H1 (cell line): ENCODE results near the gene ZNF81. TPM values are rescaled to one million over a fixed set of nuclear protein-coding genes. Genes with fewer than 3 reads are reported as not detected.

ENCODE experiments used
- CTCF ChIA-PET: fragments of 300-600 bp; sonication (Branson Sonifier 250); formaldehyde crosslinking; loops from one replicate; lab custom pipeline; 2021; ENCODE audit not compliant: partially characterized antibody; lab: Charles Lee
- POLR2A ChIA-PET: fragments of 300-600 bp; sonication (Branson Sonifier 250); formaldehyde crosslinking; loops from one replicate; lab custom pipeline; 2021; ENCODE audit warnings: inconsistent platforms; ENCODE audit not compliant: partially characterized antibody; lab: Charles Lee
- DNase-seq, 2 experiments: peaks; one replicate each; pipeline versions ENCODE4 v3.0.0 to v3.0.0-alpha.2; 2010 to 2022; ENCODE audit warnings: low spot score in 2 of 2, low read depth in 1 of 2, mixed read lengths in 1 of 2
- FAIRE-seq: peaks from 2 replicates; lab custom pipeline; 2011; peaks lifted over from hg19 to GRCh38; lab: Jason Lieb, UNC
- H2AFZ ChIP-seq: 2 replicates; pipeline ENCODE4 v1.8.1; 2012; ENCODE audit warnings: low read length, inconsistent platforms
- H2AK5ac ChIP-seq: 2 replicates; pipeline ENCODE4 v1.6.1; 2013; ENCODE audit warnings: low read depth, low read length
- H2BK120ac ChIP-seq: replicated peaks from 2 replicates; pipeline ENCODE3; 2013; ENCODE audit warnings: low read depth, low read length, inconsistent platforms
- H2BK12ac ChIP-seq: 2 replicates; pipeline ENCODE4 v1.6.1; 2013; ENCODE audit warnings: low read depth, low read length
- H2BK15ac ChIP-seq: 2 replicates; pipeline ENCODE4 v1.6.1; 2013; ENCODE audit warnings: low read length
- H2BK20ac ChIP-seq: 2 replicates; pipeline ENCODE4 v1.6.1; 2013; ENCODE audit warnings: low read length
- H2BK5ac ChIP-seq: 2 replicates; pipeline ENCODE4 v1.6.1; 2013; ENCODE audit warnings: low read depth, low read length
- H3K14ac ChIP-seq: 2 replicates; pipeline ENCODE4 v1.6.1; 2013; ENCODE audit warnings: inconsistent platforms; ENCODE audit not compliant: insufficient read length
- H3K18ac ChIP-seq: 2 replicates; pipeline ENCODE4 v1.6.1; 2013; ENCODE audit warnings: low read length; ENCODE audit errors: extremely low read depth
- H3K23ac ChIP-seq: 2 replicates; pipeline ENCODE4 v1.6.1; 2013; ENCODE audit warnings: inconsistent platforms; ENCODE audit not compliant: insufficient read length
- H3K23me2 ChIP-seq: 2 replicates; pipeline ENCODE4 v1.6.1; 2013; ENCODE audit warnings: low read depth, low read length
- H3K27ac ChIP-seq: 2 replicates; pipeline ENCODE4 v1.6.1; 2011; ENCODE audit warnings: low read depth, low read length, inconsistent platforms
- H3K27me3 ChIP-seq, 4 experiments: replicated peaks in 1 of 4; 1 replicate in 1 of 4; 2 replicates in 3 of 4; pipeline versions ENCODE4 v1.6.1 to v1.8.1; 2011 to 2013; ENCODE audit warnings: low read length in 3 of 4, mild to moderate bottlenecking in 3 of 4, inconsistent platforms in 2 of 4, mixed read lengths in 2 of 4, moderate library complexity in 1 of 4; ENCODE audit not compliant: control insufficient read depth in 3 of 4, insufficient read depth in 3 of 4; ENCODE audit errors: extremely low read depth in 1 of 4
- H3K36me3 ChIP-seq, 4 experiments: 2 replicates each; pipeline versions ENCODE4 v1.6.1 to v1.8.1; 2011 to 2013; ENCODE audit warnings: mild to moderate bottlenecking in 4 of 4, low read length in 3 of 4, moderate library complexity in 2 of 4, control low read depth in 1 of 4, inconsistent platforms in 1 of 4; ENCODE audit not compliant: insufficient read depth in 4 of 4, control insufficient read depth in 2 of 4
- H3K4ac ChIP-seq: replicated peaks from 2 replicates; pipeline ENCODE3; 2013; ENCODE audit warnings: low read length, low read depth, mixed read lengths, inconsistent platforms; ENCODE audit not compliant: insufficient read length
- H3K4me1 ChIP-seq, 4 experiments: replicated peaks in 1 of 4; 1 replicate in 1 of 4; 2 replicates in 3 of 4; pipeline versions ENCODE4 v1.6.1 to v1.8.1; 2011 to 2013; ENCODE audit warnings: low read length in 3 of 4, inconsistent platforms in 2 of 4, mixed read lengths in 1 of 4; ENCODE audit not compliant: insufficient read depth in 4 of 4, control insufficient read depth in 3 of 4
- H3K4me2 ChIP-seq, 2 experiments: 2 replicates each; pipeline versions ENCODE4 v1.6.1 to v1.8.1; 2011 to 2013; ENCODE audit warnings: low read depth in 2 of 2, low read length in 2 of 2, control low read depth in 1 of 2, inconsistent platforms in 1 of 2, mild to moderate bottlenecking in 1 of 2; ENCODE audit not compliant: insufficient read depth in 1 of 2
- H3K4me3 ChIP-seq, 4 experiments: fragments of 200-600, 300-600 bp in 1 of 4; sonication (generic), shearing (Covaris generic), sonication (Bioruptor Twin) in 1 of 4; 2 replicates each; pipeline versions ENCODE4 v1.5.1 to v1.8.1; 2011 to 2016; ENCODE audit warnings: low read length in 4 of 4, low read depth in 3 of 4, control low read depth in 2 of 4, inconsistent platforms in 2 of 4, mild to moderate bottlenecking in 2 of 4, mixed read lengths in 1 of 4, moderate library complexity in 1 of 4; ENCODE audit not compliant: insufficient read depth in 2 of 4; ENCODE audit errors: extremely low read depth in 1 of 4
- H3K56ac ChIP-seq: replicated peaks from 2 replicates; pipeline ENCODE3; 2013; ENCODE audit warnings: low read depth, mild to moderate bottlenecking, mixed read lengths, low read length, inconsistent platforms; ENCODE audit not compliant: insufficient read length
- H3K79me1 ChIP-seq: 2 replicates; pipeline ENCODE4 v1.6.1; 2013; ENCODE audit warnings: low read depth, low read length, control low read depth
- H3K79me2 ChIP-seq, 2 experiments: 2 replicates each; pipeline versions ENCODE4 v1.6.1 to v1.8.1; 2012 to 2013; ENCODE audit warnings: low read length in 2 of 2, mild to moderate bottlenecking in 2 of 2, inconsistent platforms in 1 of 2; ENCODE audit not compliant: insufficient read depth in 2 of 2, control insufficient read depth in 1 of 2
- H3K9ac ChIP-seq, 4 experiments: replicated peaks in 1 of 4; 1 replicate in 1 of 4; 2 replicates in 3 of 4; pipeline versions ENCODE4 v1.6.1 to v1.8.1; 2011 to 2013; ENCODE audit warnings: low read depth in 3 of 4, low read length in 3 of 4, control low read depth in 2 of 4, mild to moderate bottlenecking in 2 of 4, moderate library complexity in 2 of 4, inconsistent platforms in 1 of 4; ENCODE audit errors: extremely low read depth in 1 of 4
- H3K9me3 ChIP-seq, 2 experiments: 2 replicates each; pipeline versions ENCODE4 v1.6.1 to v1.8.1; 2012 to 2013; ENCODE audit warnings: mild to moderate bottlenecking in 2 of 2, moderate library complexity in 2 of 2, control low read depth in 1 of 2, inconsistent platforms in 1 of 2, low read depth in 1 of 2, low read length in 1 of 2, mixed read lengths in 1 of 2; ENCODE audit not compliant: insufficient read depth in 2 of 2
- H4K20me1 ChIP-seq, 2 experiments: replicated peaks in 1 of 2; 2 replicates each; pipeline versions ENCODE3 to v1.8.1; 2011 to 2013; ENCODE audit warnings: inconsistent platforms in 2 of 2, low read length in 2 of 2, mild to moderate bottlenecking in 1 of 2; ENCODE audit not compliant: insufficient read depth in 2 of 2, control insufficient read depth in 1 of 2
- H4K5ac ChIP-seq: 2 replicates; pipeline ENCODE4 v1.6.1; 2013; ENCODE audit warnings: low read length, low read depth, mixed read lengths, inconsistent platforms; ENCODE audit not compliant: insufficient read length
- H4K8ac ChIP-seq: 2 replicates; pipeline ENCODE4 v1.8.0; 2013; ENCODE audit warnings: mild to moderate bottlenecking, moderate library complexity, low read length, inconsistent platforms; ENCODE audit not compliant: insufficient read depth; ENCODE audit errors: extremely low read depth
- H4K91ac ChIP-seq: replicated peaks from 2 replicates; pipeline ENCODE3; 2013; ENCODE audit warnings: low read length, mixed read lengths, inconsistent platforms; ENCODE audit not compliant: insufficient read length
- ATF2 ChIP-seq: IDR thresholded peaks from 2 replicates; pipeline ENCODE4 v1.6.1; 2012; ENCODE audit warnings: low read length, inconsistent platforms
- ATF3 ChIP-seq: IDR thresholded peaks from 2 replicates; pipeline ENCODE4 v1.6.1; 2011; ENCODE audit warnings: low read depth, mild to moderate bottlenecking, low read length; ENCODE audit not compliant: insufficient read depth
- EGR1 ChIP-seq: IDR thresholded peaks from 2 replicates; pipeline ENCODE4 v1.6.1; 2011; ENCODE audit warnings: low read depth, low read length, borderline replicate concordance
- HDAC2 ChIP-seq, 2 experiments: fragments of 300-600 bp in 1 of 2; sonication (generic) in 1 of 2; IDR thresholded peaks; 2 replicates each; pipeline ENCODE4 v1.6.1; 2011 to 2012; ENCODE audit warnings: low read depth in 2 of 2, low read length in 2 of 2, mild to moderate bottlenecking in 2 of 2, moderate library complexity in 2 of 2, borderline replicate concordance in 1 of 2, inconsistent platforms in 1 of 2
- HDAC6 ChIP-seq: IDR thresholded peaks from one replicate; pipeline ENCODE4 v1.7.1; 2012; ENCODE audit warnings: low read depth, mild to moderate bottlenecking, inconsistent platforms, low read length, moderate library complexity
- RAD21 ChIP-seq, 2 experiments: IDR thresholded peaks in 1 of 2; conservative IDR thresholded peaks in 1 of 2; 2 replicates each; pipeline ENCODE4 v1.6.1; 2011; ENCODE audit warnings: low read depth in 2 of 2, low read length in 2 of 2, improper control_type of control experiment in 1 of 2, inconsistent platforms in 1 of 2, mild to moderate bottlenecking in 1 of 2, moderate library complexity in 1 of 2
- RXRA ChIP-seq: IDR thresholded peaks from 2 replicates; pipeline ENCODE4 v1.6.1; 2011; ENCODE audit warnings: low read depth, mild to moderate bottlenecking, low read length, moderate library complexity; ENCODE audit not compliant: insufficient read depth
- SUZ12 ChIP-seq: fragments of 200-600 bp; sonication (generic); IDR thresholded peaks from 2 replicates; pipeline ENCODE4 v1.6.1; 2012; ENCODE audit warnings: mild to moderate bottlenecking, inconsistent platforms, low read length, moderate library complexity, mixed read lengths
- TCF12 ChIP-seq: IDR thresholded peaks from 2 replicates; pipeline ENCODE4 v1.6.1; 2011; ENCODE audit warnings: low read depth, mild to moderate bottlenecking, low read length
- WGBS, 2 experiments: shearing (Covaris generic) in 1 of 2; methylation state at CpG; one replicate each; pipeline versions ENCODE4 v1.1.6 to v1.1.7; 2013 to 2015; ENCODE audit warnings: low lambda C conversion rate in 2 of 2, mixed read lengths in 2 of 2, inconsistent platforms in 1 of 2, low coverage in 1 of 2, missing lambda C conversion rate in 1 of 2; ENCODE audit not compliant: insufficient replicate concordance in 2 of 2, insufficient coverage in 1 of 2, insufficient read length in 1 of 2; ENCODE audit errors: extremely low coverage in 1 of 2, missing lambda C conversion rate in 1 of 2; 5-methylcytosine and 5-hydroxymethylcytosine counted together
- polyA plus RNA-seq, 7 experiments: library from polyadenylated mRNA; depleted of rRNA in 3 of 7; stranded (reverse) in 5 of 7; unstranded in 2 of 7; fragments of >200 nt in 5 of 7; fragments of 200-250 nt in 2 of 7; gene quantifications; 1 replicate in 5 of 7; 2 replicates in 1 of 7; 4 replicates in 1 of 7; pipeline versions ENCODE4 v1.2.1 to v1.2.3, GENCODE V29; 2011 to 2013; ENCODE audit warnings: missing spikeins in 2 of 7, mixed read lengths in 2 of 7
- total RNA-seq: library from RNA; stranded (reverse); fragmentation: NEBNext Ultra II Directional; extraction: Animal tissue kit (Norgen Biotek cat#: 25700); gene quantifications from 2 replicates; pipeline ENCODE4 v1.2.1, GENCODE V29; 2021

The ZNF81 gene
- total and polyA plus RNA-seq, 2 of the 8 experiments (the other 6 are each of a cell fraction or from before 2014, with no cell fraction given) = 3.4 to 10.0 TPM

- 64% methylated on average over 1 of the region's 1 CpG; no CpG with 5 or more reads in 1 of the 2 experiments for WGBS, 2 experiments
- FAIRE-seq = no peak
Observed at GRCh38 chrX:47838361-47838760, 1.7 kb downstream of the ZNF81 start.

More at GRCh38 chrX:47838361-47838760, 1.7 kb downstream of the ZNF81 start:
- no peak for TF ChIP-seq HDAC2 (IDR thresholded peaks at IDR 0.05; ENCODE audit: borderline replicate concordance in 1 of 2, low read depth in 2 of 2, low read length in 2 of 2)
- no peak for TF ChIP-seq EGR1
- TF ChIP-seq RXRA = no peak
- TF ChIP-seq HDAC6 = no peak
- no peak for TF ChIP-seq RAD21 (IDR thresholded peaks at IDR 0.05 in 1 of 2, conservative IDR thresholded peaks at IDR 0.05 in 1 of 2; ENCODE audit: low read depth in 2 of 2, low read length in 2 of 2)
- no peak for TF ChIP-seq ATF3
- TF ChIP-seq SUZ12 = no peak
- TF ChIP-seq ATF2 = no peak
- no peak for TF ChIP-seq TCF12
- TF ChIP-seq, all 59 proteins: peak for 0
- Histone ChIP-seq H3K4me1 (peaks cover 0 to 3% (median 0%) of the 10 kb centered on the region in 4 experiments; a peak in 1 of 7 replicates), H3K23ac (no peak overlapping the region), H2BK12ac (no peak overlapping the region), H2BK120ac (no peak overlapping the region), H3K23me2 (0 out of 2 replicates have a peak, but pooled peaks cover 2% of the 10 kb centered on the region), H2AFZ (no peak overlapping the region), H3K4me2 (no peak overlapping the region), H3K27me3 (no peaks in the 10 kb centered on the region), H3K9ac (no peak overlapping the region), H3K14ac (no peak overlapping the region), H2AK5ac (no peak overlapping the region), H4K20me1 (no peaks in the 10 kb centered on the region), H3K27ac (no peak overlapping the region), H2BK15ac (no peak overlapping the region), H4K8ac (no peak overlapping the region), H3K36me3 (no peaks in the 10 kb centered on the region), H4K5ac (no peak overlapping the region), H3K9me3 (no peaks in the 10 kb centered on the region), H3K56ac (no peak overlapping the region), H4K91ac (no peak overlapping the region), H2BK20ac (no peak overlapping the region), H3K79me2 (peaks cover 0 to 14% of the 10 kb centered on the region in 2 experiments; a peak in 2 of 4 replicates), H3K18ac (no peak overlapping the region), H3K4ac (no peak overlapping the region), H2BK5ac (no peak overlapping the region), H3K4me3 (no peak overlapping the region), H3K79me1 (no peaks in the 10 kb centered on the region)
- DNase-seq = no peak
- ChIA-PET POLR2A (no interaction called here), CTCF (interaction anchor here (0.7 kb wide), 1 partner anchor 9 kb away, joined by 3 read pairs; no protein-coding TSS in a partner anchor)
